HL-60 (cell line): ENCODE results near the gene GRM6.

Experiments
- DNase-seq, 2 experiments: peaks; one replicate each; pipeline ENCODE4 v3.0.0-alpha.2; 2010 to 2020; ENCODE audit warnings: low read depth in 1 of 2, low spot score in 1 of 2
- H3K27ac ChIP-seq: fragments of 250-450 bp; sonication (Bioruptor Pico); replicated peaks from 2 replicates; pipeline ENCODE4 v1.5.1; 2020; ENCODE audit warnings: mild to moderate bottlenecking, moderate library complexity
- H3K27me3 ChIP-seq: fragments of 250-450 bp; sonication (Bioruptor Pico); 2 replicates; pipeline ENCODE4 v1.5.1; 2021; ENCODE audit warnings: mild to moderate bottlenecking, moderate library complexity; ENCODE audit not compliant: insufficient read depth, poor library complexity, severe bottlenecking
- H3K4me3 ChIP-seq: replicated peaks from 2 replicates; pipeline ENCODE4 v1.5.1; 2011; ENCODE audit warnings: mild to moderate bottlenecking, control low read depth, low read length; ENCODE audit not compliant: insufficient read depth
- CTCF ChIP-seq: IDR thresholded peaks from one replicate; pipeline ENCODE4 v1.5.1; 2011; ENCODE audit warnings: low read length, control low read depth, inconsistent platforms; ENCODE audit not compliant: insufficient read depth
- GABPA ChIP-seq: IDR thresholded peaks from 2 replicates; pipeline ENCODE4 v1.6.1; 2012; ENCODE audit warnings: low read depth
- POLR2AphosphoS5 ChIP-seq: IDR thresholded peaks from 2 replicates; pipeline ENCODE4 v1.6.1; 2012; ENCODE audit warnings: low read depth
- REST ChIP-seq: IDR thresholded peaks from 2 replicates; pipeline ENCODE4 v1.6.1; 2012; ENCODE audit warnings: low read depth; ENCODE audit not compliant: insufficient replicate concordance
- SPI1 ChIP-seq: IDR thresholded peaks from 2 replicates; pipeline ENCODE4 v1.6.1; 2012; ENCODE audit warnings: low read depth, mild to moderate bottlenecking, borderline replicate concordance

GRM6 gene

GRCh38 chr5:178998441-178998840 lies 3.3 kb upstream of the GRM6 start:
- Histone ChIP-seq H3K4me3 (no peak overlapping the region), H3K27ac (no peak overlapping the region), H3K27me3 (no peaks in the 10 kb centered on the region)
- DNase-seq: no peak
- TF ChIP-seq CTCF (no peak), SPI1 (no peak), GABPA (no peak), REST (no peak)

- H3K27me3 ChIP-seq: no peaks in the 10 kb centered on the region
- H3K4me3 ChIP-seq: no peak overlapping the region
- DNase-seq: no peak
- no peak for TF ChIP-seq GABPA
- no peak for TF ChIP-seq POLR2AphosphoS5
- TF ChIP-seq SPI1: no peak
- TF ChIP-seq REST: no peak
- no peak for TF ChIP-seq CTCF
- no peak overlapping the region for H3K27ac ChIP-seq
These were observed 2.1 kb upstream of the GRM6 start for GRCh38 chr5:178997191-178997590.

- H3K27ac ChIP-seq: no peak overlapping the region
- H3K27me3 ChIP-seq: no peaks in the 10 kb centered on the region
- no peak for DNase-seq
- no peak overlapping the region for H3K4me3 ChIP-seq
- TF ChIP-seq REST (no peak), POLR2AphosphoS5 (no peak), SPI1 (no peak), GABPA (no peak), CTCF (no peak)
These were observed 1.0 kb upstream of the GRM6 start for GRCh38 chr5:178996156-178996555.
